Activated CD4-positive, alpha-beta T cell treated with anti-CD3 and anti-CD28 coated beads for 1 hour (primary cell): ENCODE data around the gene PCCA.
A peak's percentile ranks its signal among the peaks of the same experiment; 100 is the strongest.
"Not testable (repeated sequence)": the region's sequence is repeated elsewhere in the genome, so short reads cannot be mapped to it uniquely, and the experiment has no call there.

ENCODE experiments used
- DNase-seq: peaks from one replicate; pipeline ENCODE4 v3.0.0-alpha.2; 2020

PCCA gene

GRCh38 chr13:100561158-100561499 lies 472.2 kb downstream of the PCCA start:
- no peak for DNase-seq

GRCh38 chr13:100561599-100562204 lies 472.8 kb downstream of the PCCA start:
- no peak for DNase-seq

GRCh38 chr13:100563779-100564178 lies 474.9 kb downstream of the PCCA start:
- no peak for DNase-seq

GRCh38 chr13:100564444-100565223 lies 475.7 kb downstream of the PCCA start:
- no peak for DNase-seq

- no peak for DNase-seq
These were observed 476.4 kb downstream of the PCCA start for GRCh38 chr13:100565286-100565685.

- DNase-seq: no peak
These were observed 477.6 kb downstream of the PCCA start for GRCh38 chr13:100566543-100566942.

GRCh38 chr13:100573121-100573520 lies 484.2 kb downstream of the PCCA start:
- DNase-seq: peak; percentile 54

- not testable (repeated sequence) for DNase-seq
These were observed 488.3 kb downstream of the PCCA start for GRCh38 chr13:100577239-100577638.
